ENCODE results near the gene GJB5.

Gene GJB5

DNA sequence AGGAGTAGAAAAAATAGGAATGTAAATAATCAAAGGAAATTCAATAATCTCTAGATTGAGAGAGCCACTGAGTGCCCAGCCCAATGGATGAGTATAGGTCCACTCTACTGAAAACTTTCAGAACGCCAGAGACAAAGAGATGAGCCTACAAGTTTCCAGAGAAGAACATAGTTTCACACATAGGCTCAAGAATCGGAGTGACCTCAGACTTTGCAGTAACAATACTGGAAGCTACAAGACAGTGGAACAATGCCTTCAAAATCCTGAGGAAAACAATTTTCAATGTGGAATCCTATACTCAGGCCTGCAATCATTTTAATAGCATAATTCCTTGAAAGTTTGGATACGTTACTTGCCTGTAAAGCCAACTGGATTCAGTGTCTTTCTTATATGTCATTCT, 48.9 kb downstream of the GJB5 start:
- in situ Hi-C loops (cut with MboI; ENCODE audit: low sequenced_read_pairs): no loop called here
- Histone ChIP-seq H3K4me3 (no peak overlapping the region), H3K4me1 (peaks cover 2% of the 10 kb centered on the region; the same call in 1 of the 2 replicates), H3K36me3 (replicated peaks) (no peaks in the 10 kb centered on the region), H3K9me3 (no peaks in the 10 kb centered on the region), H3K27me3 (ENCODE audit: low read depth) (peaks cover 8% of the 10 kb centered on the region)
- no peak for DNase-seq (ENCODE audit: low spot score in 2 of 2)

DNA sequence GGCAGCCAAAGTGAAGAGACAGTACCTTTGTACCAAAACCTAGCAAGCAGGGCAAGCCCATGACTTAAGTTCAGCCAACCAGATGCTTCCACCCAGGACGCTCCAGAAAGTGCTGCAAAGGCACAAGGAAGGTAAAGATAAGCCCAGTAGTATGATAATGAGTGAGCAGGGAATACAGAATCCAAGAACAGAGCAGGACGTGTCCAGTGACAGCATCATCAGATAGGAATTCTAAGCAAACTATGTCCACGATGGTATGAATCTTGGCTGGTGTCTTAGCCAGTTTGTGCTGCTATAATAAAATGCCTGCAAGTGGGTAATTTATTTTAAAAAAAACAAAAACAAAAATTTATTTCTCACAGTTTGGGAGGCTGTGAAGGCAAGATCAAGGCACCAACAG, 51.5 kb downstream of the GJB5 start:
- H3K36me3 ChIP-seq (replicated peaks): no peaks in the 10 kb centered on the region
- H3K9me3 ChIP-seq: no peaks in the 10 kb centered on the region
- H3K4me3 ChIP-seq: no peak overlapping the region
- in situ Hi-C loops (cut with MboI; ENCODE audit: low sequenced_read_pairs): no loop called here
- H3K27me3 ChIP-seq (ENCODE audit: low read depth): peaks cover 6% of the 10 kb centered on the region; the same call in 1 of the 2 replicates
- no peak for DNase-seq (ENCODE audit: low spot score in 2 of 2)
- H3K4me1 ChIP-seq: peaks cover 2% of the 10 kb centered on the region; the same call in 1 of the 2 replicates

Data from HAP-1 (cell line).